SK-N-SH (cell line): Measurements from ENCODE around the gene LOC128125822.

ENCODE experiments used
- CTCF ChIA-PET: fragments of 300-600, 350-600 bp; formaldehyde crosslinking; extraction: SDS; loops from one replicate; lab custom pipeline; 2021; lab: Yijun Ruan, JAX
- POLR2A ChIA-PET: fragments of 350-600 bp; sonication (Branson Sonifier 250); formaldehyde crosslinking; extraction: SDS; loops from one replicate; lab custom pipeline; 2020; ENCODE audit warnings: antibody characterized with exemption, inconsistent platforms; lab: Yijun Ruan, JAX
- DNase-seq: peaks from one replicate; pipeline ENCODE4 v3.0.0; 2012
- H2AFZ ChIP-seq: fragments of 200-600 bp; sonication (generic); 2 replicates; pipeline ENCODE4 v1.8.1; 2016; ENCODE audit warnings: antibody characterized with exemption, mild to moderate bottlenecking, low read depth
- H3F3A ChIP-seq: fragments of 200-600 bp; sonication (generic); replicated peaks from 2 replicates; pipeline ENCODE3; 2016; ENCODE audit warnings: antibody characterized with exemption, mild to moderate bottlenecking; ENCODE audit not compliant: insufficient read depth
- H3K27ac ChIP-seq, 2 experiments: fragments of 200-500 bp in 1 of 2; fragments of 200-600 bp in 1 of 2; sonication (Bioruptor generic) in 1 of 2; sonication (generic), shearing (Covaris generic) in 1 of 2; 2 replicates each; pipeline versions ENCODE4 v1.5.1 to v1.6.1; 2014 to 2016; ENCODE audit warnings: low read depth in 2 of 2, inconsistent platforms in 1 of 2, low read length in 1 of 2, mild to moderate bottlenecking in 1 of 2, mixed read lengths in 1 of 2
- H3K27me3 ChIP-seq: fragments of 200-600 bp; sonication (generic), shearing (Covaris generic); 2 replicates; pipeline ENCODE4 v1.6.1; 2016; ENCODE audit warnings: mixed run types; ENCODE audit not compliant: insufficient read depth
- H3K36me3 ChIP-seq, 2 experiments: fragments of 200-500 bp in 1 of 2; fragments of 200-600 bp in 1 of 2; sonication (Bioruptor generic) in 1 of 2; sonication (generic) in 1 of 2; replicated peaks in 1 of 2; 2 replicates each; pipeline versions ENCODE3 to v1.5.1; 2014 to 2016; ENCODE audit warnings: low read length in 1 of 2, mild to moderate bottlenecking in 1 of 2; ENCODE audit not compliant: insufficient read depth in 2 of 2, control insufficient read depth in 1 of 2
- H3K4me1 ChIP-seq, 2 experiments: fragments of 200-500 bp in 1 of 2; fragments of 200-600 bp in 1 of 2; sonication (Bioruptor generic) in 1 of 2; sonication (generic), shearing (Covaris generic) in 1 of 2; 2 replicates each; pipeline versions ENCODE4 v1.5.1 to v1.6.1; 2014 to 2016; ENCODE audit warnings: low read depth in 1 of 2, low read length in 1 of 2, mixed run types in 1 of 2; ENCODE audit not compliant: insufficient read depth in 2 of 2, control insufficient read depth in 1 of 2
- H3K4me2 ChIP-seq: fragments of 200-600 bp; sonication (generic), shearing (Covaris generic); 2 replicates; pipeline ENCODE4 v1.6.1; 2017; ENCODE audit warnings: mixed run types
- H3K4me3 ChIP-seq, 2 experiments: fragments of 200-500 bp in 1 of 2; fragments of 200-600 bp in 1 of 2; sonication (Bioruptor generic) in 1 of 2; sonication (generic), shearing (Covaris generic) in 1 of 2; 2 replicates each; pipeline versions ENCODE4 v1.5.1 to v1.8.1; 2014 to 2016; ENCODE audit warnings: low read depth in 2 of 2, inconsistent platforms in 1 of 2, low read length in 1 of 2, mild to moderate bottlenecking in 1 of 2, mixed read lengths in 1 of 2, moderate library complexity in 1 of 2
- H3K79me2 ChIP-seq: fragments of 200-600 bp; sonication (generic); 2 replicates; pipeline ENCODE4 v1.8.1; 2017; ENCODE audit warnings: mild to moderate bottlenecking; ENCODE audit not compliant: insufficient read depth
- H3K9ac ChIP-seq: fragments of 200-600 bp; sonication (generic); 2 replicates; pipeline ENCODE4 v1.6.1; 2017; ENCODE audit warnings: mixed run types
- H3K9me2 ChIP-seq: fragments of 200-600 bp; sonication (generic); 2 replicates; pipeline ENCODE4 v1.6.1; 2017; ENCODE audit warnings: mixed run types
- H3K9me3 ChIP-seq: fragments of 200-600 bp; sonication (generic); 2 replicates; pipeline ENCODE4 v1.6.1; 2017; ENCODE audit warnings: mixed run types, mild to moderate bottlenecking, moderate library complexity
- H4K20me1 ChIP-seq: fragments of 200-600 bp; sonication (generic); 2 replicates; pipeline ENCODE4 v1.6.1; 2017; ENCODE audit warnings: mild to moderate bottlenecking, mixed run types; ENCODE audit not compliant: insufficient read depth
- CHD2 ChIP-seq: fragments of 150-350 bp; IDR thresholded peaks from 2 replicates; pipeline ENCODE4 v1.6.1; 2018; ENCODE audit warnings: low read length; ENCODE audit not compliant: partially characterized antibody
- EP300 ChIP-seq, 2 experiments: IDR thresholded peaks; 2 replicates each; pipeline versions ENCODE4 v1.4.0 to v1.6.1; 2012; ENCODE audit warnings: borderline replicate concordance in 1 of 2, low read depth in 1 of 2, low read length in 1 of 2
- EZH2phosphoT487 ChIP-seq: fragments of 200-600 bp; sonication (generic); IDR thresholded peaks from 2 replicates; pipeline ENCODE4 v1.6.1; 2017; ENCODE audit warnings: low read depth, mixed run types, mild to moderate bottlenecking, antibody characterized with exemption, moderate library complexity, borderline replicate concordance
- FOSL2 ChIP-seq: IDR thresholded peaks from 2 replicates; pipeline ENCODE4 v1.4.0; 2012; ENCODE audit warnings: low read depth, mild to moderate bottlenecking, moderate library complexity, borderline replicate concordance
- FOXJ3 ChIP-seq: sonication (generic); formaldehyde crosslinking; IDR thresholded peaks from 2 replicates; pipeline ENCODE4 v1.5.1; 2020; ENCODE audit warnings: mild to moderate bottlenecking, missing genetic modification reagents
- FOXM1 ChIP-seq: IDR thresholded peaks from 2 replicates; pipeline ENCODE4 v1.4.0; 2012; ENCODE audit warnings: low read depth, mild to moderate bottlenecking
- GATA2 ChIP-seq: sonication (generic); formaldehyde crosslinking; IDR thresholded peaks from 2 replicates; pipeline ENCODE4 v1.5.0; 2020; ENCODE audit warnings: mild to moderate bottlenecking, missing genetic modification reagents
- IRF3 ChIP-seq: fragments of 150-350 bp; IDR thresholded peaks from 2 replicates; pipeline ENCODE4 v1.6.1; 2016; ENCODE audit warnings: mild to moderate bottlenecking, low read depth, low read length
- JUND ChIP-seq: IDR thresholded peaks from 2 replicates; pipeline ENCODE4 v1.4.0; 2012
- MAX ChIP-seq: IDR thresholded peaks from 2 replicates; pipeline ENCODE4 v1.4.0; 2012; ENCODE audit warnings: low read depth
- MEF2A ChIP-seq: IDR thresholded peaks from 2 replicates; pipeline ENCODE4 v1.4.0; 2012; ENCODE audit warnings: low read depth, borderline replicate concordance
- MXI1 ChIP-seq: IDR thresholded peaks from 2 replicates; pipeline ENCODE4 v1.6.1; 2012; ENCODE audit warnings: mild to moderate bottlenecking, low read depth, low read length, improper control_type of control experiment
- NFIC ChIP-seq: IDR thresholded peaks from 2 replicates; pipeline ENCODE4 v1.4.0; 2012; ENCODE audit warnings: borderline replicate concordance
- PBX3 ChIP-seq: IDR thresholded peaks from 2 replicates; pipeline ENCODE4; 2012
- POLR2AphosphoS5 ChIP-seq: IDR thresholded peaks from 2 replicates; pipeline ENCODE4 v1.6.1; 2012; ENCODE audit warnings: low read depth, low read length
- RAD21 ChIP-seq: IDR thresholded peaks from 2 replicates; pipeline ENCODE4 v1.6.1; 2012; ENCODE audit warnings: mild to moderate bottlenecking, low read length
- RCOR1 ChIP-seq: fragments of 150-350 bp; IDR thresholded peaks from 2 replicates; pipeline ENCODE4 v1.6.1; 2017; ENCODE audit warnings: antibody characterized with exemption, low read length
- REST ChIP-seq: IDR thresholded peaks from 2 replicates; pipeline ENCODE4 v1.6.1; 2012; ENCODE audit warnings: mild to moderate bottlenecking, low read depth, low read length, moderate library complexity
- SIN3A ChIP-seq: IDR thresholded peaks from 2 replicates; pipeline ENCODE4 v1.6.1; 2012; ENCODE audit warnings: low read depth, mild to moderate bottlenecking, low read length, moderate library complexity, borderline replicate concordance
- SMC3 ChIP-seq: IDR thresholded peaks from 2 replicates; pipeline ENCODE4 v1.6.1; 2012; ENCODE audit warnings: low read depth, low read length, improper control_type of control experiment
- TAF1 ChIP-seq: IDR thresholded peaks from 2 replicates; pipeline ENCODE4 v1.6.1; 2012; ENCODE audit warnings: low read depth, mild to moderate bottlenecking, low read length, moderate library complexity, borderline replicate concordance
- TCF12 ChIP-seq: IDR thresholded peaks from 2 replicates; pipeline ENCODE4 v1.4.0; 2012
- USF1 ChIP-seq: IDR thresholded peaks from 2 replicates; pipeline ENCODE4 v1.4.0; 2012; ENCODE audit warnings: low read depth, borderline replicate concordance
- USF2 ChIP-seq: fragments of 150-350 bp; IDR thresholded peaks from 2 replicates; pipeline ENCODE4 v1.6.1; 2017; ENCODE audit warnings: antibody characterized with exemption, low read length, low read depth, borderline replicate concordance
- YY1 ChIP-seq: IDR thresholded peaks from 2 replicates; pipeline ENCODE4 v1.4.0; 2012; ENCODE audit warnings: low read depth, mild to moderate bottlenecking
- WGBS: methylation state at CpG from one replicate; pipeline ENCODE4 v1.1.6; 2017; ENCODE audit warnings: low lambda C conversion rate; 5-methylcytosine and 5-hydroxymethylcytosine counted together

Gene LOC128125822

GRCh38 chr6:63598049-63599036 is 26.1 kb downstream of the LOC128125822 start:
- no peaks in the 10 kb centered on the region for H3K36me3 ChIP-seq
- H3F3A ChIP-seq = no peaks in the 10 kb centered on the region
- H4K20me1 ChIP-seq = no peaks in the 10 kb centered on the region
- H3K79me2 ChIP-seq = no peaks in the 10 kb centered on the region
- POLR2A ChIA-PET = interaction anchor here (1.1 to 1.6 kb wide), 2 partner anchors 38 to 166 kb away, joined by 4 to 7 read pairs; partner anchors contain the start of gene PHF3
- peak overlapping the region; percentile 83 for H3K4me2 ChIP-seq
- no peaks in the 10 kb centered on the region for H3K9me3 ChIP-seq
- peak overlapping the region; percentile 67 to 77 for H3K4me3 ChIP-seq
- H2AFZ ChIP-seq = peak overlapping the region; percentile 98
- H3K27ac ChIP-seq = peak overlapping the region in 1 of 2 experiments; percentile 76; a peak in 2 of 4 replicates
- peak overlapping the region; percentile 22; the same call in 1 of the 2 replicates for H3K9ac ChIP-seq
- DNase-seq = peak; percentile 78
- WGBS = under 1% methylated on average over 22 of the region's 23 CpGs
- H3K9me2 ChIP-seq = no peaks in the 10 kb centered on the region
- CTCF ChIA-PET = interaction anchor here (0.5 to 2.8 kb wide), 42 partner anchors 8 to 246 kb away, joined by 3 to 26 read pairs (median 5); partner anchors contain the start of gene PHF3
- no peaks in the 10 kb centered on the region; a peak in 1 of 4 replicates for H3K4me1 ChIP-seq
- no peaks in the 10 kb centered on the region for H3K27me3 ChIP-seq
- TF ChIP-seq POLR2AphosphoS5 (no peak), RCOR1 (no peak), YY1 (0 out of 2 replicates have a peak, but pooled peaks have one; percentile 38), IRF3 (no peak), EP300 (IDR thresholded peaks at IDR 0.05; ENCODE audit: borderline replicate concordance in 1 of 2, low read depth in 1 of 2, low read length in 1 of 2) (no peak), NFIC (no peak), MEF2A (no peak), FOXM1 (no peak), PBX3 (no peak), TAF1 (no peak), FOXJ3 (no peak), SIN3A (no peak), USF1 (no peak), EZH2phosphoT487 (no peak), SMC3 (peak; percentile 68), FOSL2 (no peak), RAD21 (peak; percentile 72), CHD2 (peak; percentile 20), MXI1 (no peak), REST (0 out of 2 replicates have a peak, but pooled peaks have one; percentile 8), GATA2 (CRISPR knock-in tag) (no peak), TCF12 (no peak), USF2 (no peak), MAX (no peak), JUND (no peak)
